CD4-positive, alpha-beta memory T cell (primary cell): ENCODE measurements around the gene PFKL. TPM values are rescaled to one million over a fixed set of nuclear protein-coding genes. Genes with fewer than 3 reads are reported as not detected.
A peak's percentile ranks its signal among the peaks of the same experiment; 100 is the strongest.

Experiments used
- CTCF ChIA-PET: fragments of 350-600 bp; sonication (Branson Sonifier 250); formaldehyde crosslinking; loops from one replicate; lab custom pipeline; 2021; ENCODE audit warnings: inconsistent platforms; ENCODE audit not compliant: partially characterized antibody; lab: Charles Lee
- POLR2A ChIA-PET: fragments of 350-600 bp; sonication (Branson Sonifier 250); formaldehyde crosslinking; loops from one replicate; lab custom pipeline; 2021; ENCODE audit not compliant: partially characterized antibody; lab: Charles Lee
- DNase-seq, 5 donors: peaks; one replicate each; pipeline versions ENCODE4 v3.0.0 to v3.0.0-alpha.2; 2020 to 2022; ENCODE audit warnings: mixed read lengths in 1 of 5
- H3K27ac ChIP-seq: one replicate; pipeline ENCODE4 v1.7.0; 2013; ENCODE audit warnings: low read depth, low read length
- H3K27me3 ChIP-seq: 2 replicates; pipeline ENCODE4 v1.7.0; 2013; ENCODE audit warnings: mild to moderate bottlenecking, low read length, moderate library complexity; ENCODE audit not compliant: insufficient read depth
- H3K36me3 ChIP-seq: 2 replicates; pipeline ENCODE4 v1.7.0; 2013; ENCODE audit warnings: mild to moderate bottlenecking, low read length, moderate library complexity; ENCODE audit not compliant: insufficient read depth
- H3K4me1 ChIP-seq: 2 replicates; pipeline ENCODE4 v1.7.0; 2013; ENCODE audit warnings: mild to moderate bottlenecking, low read length, moderate library complexity; ENCODE audit not compliant: insufficient read depth
- H3K4me3 ChIP-seq, 2 donors: one replicate each; pipeline ENCODE4 v1.7.0; 2013; ENCODE audit warnings: low read length in 2 of 2, mild to moderate bottlenecking in 1 of 2
- H3K9me3 ChIP-seq, 2 donors: one replicate each; pipeline ENCODE4 v1.7.0; 2013; ENCODE audit warnings: low read length in 2 of 2, control low read depth in 1 of 2; ENCODE audit not compliant: control insufficient read depth in 1 of 2
- H3K27ac Mint-ChIP-seq, 7 donors: one replicate each; pipeline ENCODE4 v1.8.0; 2020 to 2021; ENCODE audit warnings: mixed read lengths in 7 of 7, mild to moderate bottlenecking in 6 of 7, inconsistent platforms in 3 of 7, moderate library complexity in 3 of 7
- H3K27me3 Mint-ChIP-seq, 2 donors: one replicate each; pipeline ENCODE4 v1.8.0; 2020 to 2021; ENCODE audit warnings: mixed read lengths in 2 of 2
- H3K36me3 Mint-ChIP-seq, 2 donors: one replicate each; pipeline ENCODE4 v1.8.0; 2020 to 2021; ENCODE audit warnings: mixed read lengths in 2 of 2, inconsistent platforms in 1 of 2, mild to moderate bottlenecking in 1 of 2
- H3K4me1 Mint-ChIP-seq, 4 donors: one replicate each; pipeline ENCODE4 v1.8.0; 2020 to 2021; ENCODE audit warnings: mixed read lengths in 4 of 4, mild to moderate bottlenecking in 1 of 4
- H3K4me3 Mint-ChIP-seq, 8 donors: one replicate each; pipeline ENCODE4 v1.8.0; 2020 to 2021; ENCODE audit warnings: mixed read lengths in 8 of 8, mild to moderate bottlenecking in 7 of 8, moderate library complexity in 6 of 8, inconsistent platforms in 3 of 8
- H3K9me3 Mint-ChIP-seq, 8 donors: one replicate each; pipeline ENCODE4 v1.8.0; 2020 to 2021; ENCODE audit warnings: mixed read lengths in 8 of 8, mild to moderate bottlenecking in 5 of 8, inconsistent platforms in 3 of 8, moderate library complexity in 1 of 8
- intact Hi-C: fragments of 100-400 bp; cut with micrococcal nuclease; formaldehyde crosslinking; loops from one replicate; pipeline ENCODE4 v1.15.1; 2023
- polyA plus RNA-seq, 2 donors: library from polyadenylated mRNA; unstranded; fragments of 300-500 nt; fragmentation: Illumina TruSeq; gene quantifications; one replicate each; pipeline ENCODE4 v1.2.3, GENCODE V29; 2021
- total RNA-seq, 2 experiments: library from RNA; stranded (reverse); gene quantifications; one replicate each; pipeline ENCODE4 v1.2.3, GENCODE V29; 2021

The PFKL gene
- total and polyA plus RNA-seq, 4 experiments from 2014 or later = 132 to 145 (median 139) TPM

DNA sequence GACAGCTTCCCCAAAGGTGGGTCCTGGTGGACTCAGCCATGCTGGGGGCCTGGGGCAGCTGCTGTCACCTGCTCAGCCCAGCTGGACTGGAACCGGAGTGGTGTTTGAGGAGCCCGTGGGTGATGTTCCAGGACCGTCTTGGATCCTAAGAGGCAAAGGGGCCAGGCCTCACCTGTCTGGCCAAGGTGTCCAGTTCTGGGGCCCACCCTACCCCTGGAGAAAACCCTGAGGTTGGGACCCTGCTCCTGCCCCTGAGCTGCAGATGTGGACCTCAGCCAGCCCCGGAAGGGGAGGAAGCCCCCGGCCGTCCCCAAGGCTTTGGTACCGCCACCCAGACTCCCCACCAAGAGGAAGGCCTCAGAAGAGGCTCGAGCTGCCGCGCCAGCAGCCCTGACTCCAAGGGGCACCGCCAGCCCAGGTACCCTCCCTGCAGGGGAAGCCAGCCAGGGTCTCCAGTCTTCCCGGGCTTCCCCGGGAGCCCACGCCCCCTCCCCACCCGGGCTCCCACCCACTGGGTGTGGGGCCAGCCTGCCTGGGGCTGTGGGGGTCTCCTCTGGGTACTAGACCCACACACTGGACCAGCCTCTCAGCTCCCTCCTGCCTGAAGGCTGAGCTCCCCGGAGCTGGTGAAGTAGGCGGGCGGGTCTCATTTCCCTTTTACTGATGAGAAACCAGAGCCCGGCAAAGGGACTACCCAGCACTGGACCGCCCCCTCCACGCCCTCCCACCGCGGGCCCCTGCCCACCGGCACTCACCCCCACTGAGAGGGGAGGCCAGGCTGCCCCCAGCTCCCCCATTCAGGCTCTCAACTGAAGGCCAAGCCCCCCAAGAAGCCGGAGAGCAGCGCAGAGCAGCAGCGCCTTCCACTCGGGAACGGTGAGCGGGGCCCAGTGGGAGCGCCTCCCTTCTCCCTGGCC is 12.9 kb upstream of the PFKL start:
- Mint-ChIP-seq H3K4me1 (peaks cover 0 to 23% (median 5%) of the 10 kb centered on the region in 4 donors), H3K4me3 (no peak overlapping the region), H3K27ac (no peak overlapping the region), H3K36me3 (no peaks in the 10 kb centered on the region), H3K27me3 (no peaks in the 10 kb centered on the region), H3K9me3 (no peaks in the 10 kb centered on the region)
- DNase-seq = peak in 1 of 5 donors; percentile 19
- peaks cover 3% of the 10 kb centered on the region for H3K4me1 ChIP-seq
- H3K9me3 ChIP-seq = no peaks in the 10 kb centered on the region
- H3K36me3 ChIP-seq = no peaks in the 10 kb centered on the region
- H3K27ac ChIP-seq = no peak overlapping the region
- POLR2A ChIA-PET = no interaction called here
- no peak overlapping the region for H3K4me3 ChIP-seq
- H3K27me3 ChIP-seq = no peaks in the 10 kb centered on the region
- intact Hi-C loops = no loop called here
- CTCF ChIA-PET = interaction anchor here (1.1 to 1.7 kb wide), 2 partner anchors 11 to 16 kb away, joined by 3 to 4 read pairs; no protein-coding TSS in a partner anchor

DNA sequence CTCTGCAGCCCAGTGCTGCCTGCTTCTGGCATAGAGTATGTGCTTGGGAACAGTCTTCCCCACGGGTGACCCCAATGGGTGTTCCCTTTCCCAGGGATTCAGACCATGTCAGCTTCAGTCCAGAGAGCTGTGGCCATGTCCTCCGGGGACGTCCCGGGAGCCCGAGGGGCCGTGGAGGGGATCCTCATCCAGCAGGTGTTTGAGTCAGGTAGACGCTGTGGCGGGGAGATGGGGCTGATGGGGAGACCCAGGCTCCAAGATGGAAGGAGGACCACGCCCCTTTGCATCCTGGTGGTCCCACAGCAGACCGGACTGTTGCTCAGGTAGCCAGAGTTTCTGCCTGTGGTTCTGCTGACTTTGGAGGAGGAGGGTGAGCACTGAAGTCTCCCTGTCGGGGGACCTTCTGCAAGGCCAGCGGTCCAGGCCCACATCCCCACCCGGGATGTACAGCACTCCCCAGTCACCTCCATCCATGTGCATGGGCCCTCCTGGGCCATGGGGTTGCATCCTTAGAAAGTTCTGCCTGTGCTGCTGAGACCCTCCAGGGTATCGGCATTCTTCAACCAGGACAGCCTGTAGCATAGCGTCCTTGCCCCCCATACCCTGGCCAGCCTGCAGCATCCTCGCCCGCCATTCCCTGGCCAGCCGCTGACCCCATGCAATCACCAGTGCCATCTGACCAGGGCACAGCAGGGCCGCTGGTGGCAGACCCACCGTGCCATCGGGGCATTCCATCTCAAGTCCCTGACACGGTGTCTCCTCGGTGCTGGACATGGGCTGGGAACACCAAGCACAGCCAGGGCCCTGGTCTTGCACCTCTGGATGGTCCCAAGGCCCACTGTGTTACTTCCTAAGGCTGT is 11.4 kb upstream of the PFKL start:
- Histone ChIP-seq H3K27me3 (no peaks in the 10 kb centered on the region), H3K4me1 (peaks cover 16% of the 10 kb centered on the region), H3K27ac (no peak overlapping the region), H3K9me3 (no peaks in the 10 kb centered on the region), H3K36me3 (no peaks in the 10 kb centered on the region), H3K4me3 (no peak overlapping the region)
- Mint-ChIP-seq H3K4me1 (peaks cover 2 to 25% (median 8%) of the 10 kb centered on the region in 4 donors), H3K27ac (no peak overlapping the region), H3K36me3 (no peaks in the 10 kb centered on the region), H3K27me3 (no peaks in the 10 kb centered on the region), H3K9me3 (no peaks in the 10 kb centered on the region), H3K4me3 (peak overlapping the region in 1 of 8 donors; percentile 36)
- intact Hi-C loops = no loop called here
- DNase-seq = no peak
- ChIA-PET CTCF (interaction anchor here (1.7 kb wide), 1 partner anchor 9 kb away, joined by 4 read pairs; no protein-coding TSS in a partner anchor), POLR2A (no interaction called here)

DNA sequence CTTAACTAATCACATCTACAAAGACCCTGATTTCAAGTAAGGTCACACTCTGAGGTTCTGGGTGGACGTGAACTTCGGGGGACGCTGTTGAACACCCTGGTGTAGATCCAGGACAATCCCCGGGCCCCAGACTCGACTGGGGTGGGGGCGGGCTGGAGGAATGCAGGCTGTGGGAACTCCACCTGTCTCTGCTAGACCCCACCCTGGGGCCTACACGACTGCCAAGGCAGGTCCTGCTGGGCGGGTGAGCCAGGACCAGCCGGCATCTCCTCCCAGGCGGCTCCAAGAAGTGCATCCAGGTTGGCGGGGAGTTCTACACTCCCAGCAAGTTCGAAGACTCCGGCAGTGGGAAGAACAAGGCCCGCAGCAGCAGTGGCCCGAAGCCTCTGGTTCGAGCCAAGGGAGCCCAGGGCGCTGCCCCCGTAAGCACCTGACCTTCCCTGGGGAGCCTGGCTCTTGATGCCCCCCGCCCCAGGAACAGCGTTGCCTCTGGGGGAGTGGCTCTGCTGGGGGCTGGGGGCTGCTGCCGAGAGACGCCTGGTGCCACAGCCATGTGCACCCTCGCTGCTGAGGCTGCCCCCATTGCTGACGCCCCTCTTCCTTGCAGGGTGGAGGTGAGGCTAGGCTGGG is 10.4 kb upstream of the PFKL start:
- H3K36me3 ChIP-seq = no peaks in the 10 kb centered on the region
- peaks cover 24% of the 10 kb centered on the region for H3K4me1 ChIP-seq
- intact Hi-C loops = no loop called here
- Mint-ChIP-seq H3K36me3 (no peaks in the 10 kb centered on the region), H3K4me1 (peaks cover 3 to 23% (median 8%) of the 10 kb centered on the region in 4 donors), H3K27me3 (no peaks in the 10 kb centered on the region), H3K9me3 (no peaks in the 10 kb centered on the region), H3K27ac (no peak overlapping the region), H3K4me3 (no peak overlapping the region)
- POLR2A ChIA-PET = no interaction called here
- no peak overlapping the region for H3K27ac ChIP-seq
- H3K4me3 ChIP-seq = no peak overlapping the region
- no peaks in the 10 kb centered on the region for H3K27me3 ChIP-seq
- no peak for DNase-seq
- CTCF ChIA-PET = interaction anchor here (0.6 kb wide), 1 partner anchor 1335 kb away, joined by 3 read pairs; no protein-coding TSS in a partner anchor
- H3K9me3 ChIP-seq = no peaks in the 10 kb centered on the region

DNA sequence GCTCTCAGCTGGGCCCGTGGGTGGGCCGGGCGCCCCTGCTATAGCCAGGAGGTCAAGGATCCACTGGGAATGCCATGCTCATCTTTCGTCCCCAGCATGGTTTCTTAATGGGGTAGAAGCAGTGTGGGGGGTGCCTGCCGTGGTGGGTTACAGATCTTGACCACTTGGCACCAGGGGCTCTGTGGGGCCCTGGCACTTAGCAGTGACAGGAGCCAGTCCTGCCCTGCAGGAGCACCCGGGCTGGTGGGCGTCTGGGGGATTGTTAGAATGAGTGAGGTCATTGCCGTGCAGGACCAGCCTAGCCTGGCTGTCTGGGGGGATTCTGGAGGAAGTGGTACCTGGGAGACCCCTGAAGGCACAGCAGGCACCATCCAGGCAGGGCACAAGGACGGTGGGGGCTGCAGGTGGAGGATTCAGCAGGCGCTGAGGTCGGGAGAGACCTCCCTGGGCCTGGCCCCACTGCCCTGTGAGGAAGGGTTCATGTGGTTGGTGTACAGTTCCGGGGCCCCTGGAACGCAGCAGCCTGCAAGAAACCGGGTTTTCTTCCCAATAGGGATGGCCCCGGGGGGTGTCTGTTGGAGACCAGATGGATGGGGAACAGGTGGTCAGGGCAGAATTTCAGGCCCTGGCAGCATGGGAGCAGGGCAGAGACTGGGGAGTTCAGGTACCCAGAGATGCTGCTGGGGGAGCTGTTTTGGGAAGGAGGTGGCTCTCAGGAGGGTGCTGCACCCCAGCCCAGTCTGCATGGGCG is 9.4 kb upstream of the PFKL start:
- Mint-ChIP-seq H3K4me1 (peaks cover 6 to 27% (median 12%) of the 10 kb centered on the region in 4 donors), H3K9me3 (no peaks in the 10 kb centered on the region), H3K27me3 (no peaks in the 10 kb centered on the region), H3K36me3 (no peaks in the 10 kb centered on the region), H3K27ac (peak overlapping the region in 4 of 7 donors; percentile 35 to 69 (median 52)), H3K4me3 (peak overlapping the region in 6 of 8 donors; percentile 31 to 64 (median 46))
- H3K36me3 ChIP-seq = no peaks in the 10 kb centered on the region
- H3K4me1 ChIP-seq = peaks cover 34% of the 10 kb centered on the region
- no peak for DNase-seq
- POLR2A ChIA-PET = no interaction called here
- H3K27me3 ChIP-seq = no peaks in the 10 kb centered on the region
- H3K9me3 ChIP-seq = no peaks in the 10 kb centered on the region
- no peak overlapping the region for H3K27ac ChIP-seq
- intact Hi-C loops = no loop called here
- CTCF ChIA-PET = no interaction called here
- no peak overlapping the region for H3K4me3 ChIP-seq

DNA sequence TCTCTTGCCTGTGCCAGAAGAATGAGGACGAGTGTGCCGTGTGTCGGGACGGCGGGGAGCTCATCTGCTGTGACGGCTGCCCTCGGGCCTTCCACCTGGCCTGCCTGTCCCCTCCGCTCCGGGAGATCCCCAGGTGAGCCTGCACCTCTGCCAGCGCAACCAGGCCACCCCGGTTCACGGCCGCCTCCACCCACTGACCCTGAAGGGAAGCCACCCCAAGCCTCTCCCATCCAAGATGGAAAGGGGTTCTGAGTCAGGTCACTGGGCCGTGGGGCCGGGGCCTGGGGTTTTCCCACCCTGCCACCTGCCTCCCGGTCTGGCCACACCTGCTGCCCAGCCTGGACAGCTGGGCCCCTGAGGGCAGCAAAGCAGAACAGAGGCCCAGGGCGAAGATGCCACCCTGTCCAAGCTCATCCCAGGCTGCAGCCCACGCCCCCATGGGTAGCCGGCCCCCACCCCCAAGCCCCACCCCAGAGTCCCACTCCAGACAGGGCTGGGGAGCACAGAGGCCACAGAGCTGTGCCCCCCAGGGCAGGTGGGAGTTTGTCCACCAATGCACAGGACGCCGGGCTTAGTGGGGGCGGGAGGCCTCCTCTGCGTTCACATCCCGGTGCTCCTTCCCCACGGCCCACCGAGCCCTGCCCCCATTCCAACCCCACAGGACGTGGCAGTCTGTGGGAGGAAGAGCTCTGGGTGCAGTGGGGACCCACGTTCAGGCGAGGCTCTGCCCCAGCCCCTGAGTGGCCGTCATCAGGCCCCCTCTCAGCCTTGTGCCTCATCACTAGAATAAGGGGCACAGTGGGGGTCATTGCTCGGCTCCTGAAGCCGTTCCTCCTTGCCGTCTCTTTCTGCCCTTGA is 8.5 kb upstream of the PFKL start:
- Mint-ChIP-seq H3K36me3 (no peaks in the 10 kb centered on the region), H3K27me3 (no peaks in the 10 kb centered on the region), H3K27ac (peak overlapping the region in 2 of 7 donors; percentile 35 to 46), H3K4me3 (peak overlapping the region in 5 of 8 donors; percentile 36 to 63 (median 41)), H3K9me3 (no peaks in the 10 kb centered on the region), H3K4me1 (peaks cover 6 to 28% (median 14%) of the 10 kb centered on the region in 4 donors)
- H3K36me3 ChIP-seq = no peaks in the 10 kb centered on the region
- ChIA-PET POLR2A (no interaction called here), CTCF (interaction anchor here (0.5 kb wide), 1 partner anchor 1682 kb away, joined by 3 read pairs; no protein-coding TSS in a partner anchor)
- intact Hi-C loops = no loop called here
- peak in 1 of 5 donors; percentile 32 for DNase-seq
- no peak overlapping the region for H3K4me3 ChIP-seq
- H3K9me3 ChIP-seq = no peaks in the 10 kb centered on the region
- no peaks in the 10 kb centered on the region for H3K27me3 ChIP-seq
- H3K27ac ChIP-seq = no peak overlapping the region
- peaks cover 36% of the 10 kb centered on the region for H3K4me1 ChIP-seq
